Stimulated activated naive CD8-positive, alpha-beta T cell treated with anti-CD3 and anti-CD28 coated beads, Interleukin-15, Interleukin-2, amounts not matched to agents 100 U/mL and 50 U/mL, for 24 hours (primary cell): ENCODE data around the gene GDE1.

ENCODE experiments used
- ATAC-seq: fragments of 150-1000 bp; cut with Tn5 transposase; one replicate; pipeline ENCODE4 v1.10.0; 2021
- DNase-seq: peaks from one replicate; pipeline ENCODE4 v3.0.0; 2021

The GDE1 gene

GRCh38 chr16:19523559-19524355, 1.9 kb upstream of the GDE1 start, which contains the start of gene CCP110:
Gene CCP110 (plus strand): TSS chr16:19523942. CDS start chr16:19527882, 3,940 bp downstream.
- ATAC-seq = peak; percentile 90
- DNase-seq = peak; percentile 94

GRCh38 chr16:19523184-19523558, 1.3 kb upstream of the GDE1 start:
- no peak for ATAC-seq
- DNase-seq = no peak

GRCh38 chr16:19522760-19523159, 862 bp upstream of the GDE1 start:
- DNase-seq (no peak), ATAC-seq (no peak)

GRCh38 chr16:19522397-19522732, 467 bp upstream of the GDE1 start:
- no peak for ATAC-seq
- no peak for DNase-seq

- ATAC-seq (no peak), DNase-seq (peak; percentile 15)
Observed at GRCh38 chr16:19520861-19521331, 1.0 kb downstream of the GDE1 start.

GRCh38 chr16:19518388-19518787, 3.5 kb downstream of the GDE1 start:
- DNase-seq (no peak), ATAC-seq (no peak)

GRCh38 chr16:19517424-19518089, 4.3 kb downstream of the GDE1 start:
- DNase-seq (no peak), ATAC-seq (no peak)

GRCh38 chr16:19515757-19516156, 6.1 kb downstream of the GDE1 start:
- ATAC-seq (no peak), DNase-seq (no peak)

- no peak for DNase-seq
- no peak for ATAC-seq
Observed at GRCh38 chr16:19513377-19514053, 8.4 kb downstream of the GDE1 start.

GRCh38 chr16:19512297-19512696, 9.6 kb downstream of the GDE1 start:
- ATAC-seq (no peak), DNase-seq (no peak)

GRCh38 chr16:19507867-19508266, 14.0 kb downstream of the GDE1 start:
- DNase-seq (no peak), ATAC-seq (no peak)

GRCh38 chr16:19506965-19507364, 14.9 kb downstream of the GDE1 start:
- DNase-seq = no peak
- ATAC-seq = no peak

GRCh38 chr16:19505600-19506303, 16.1 kb downstream of the GDE1 start:
- DNase-seq (no peak), ATAC-seq (no peak)

GRCh38 chr16:19503461-19504075, 18.3 kb downstream of the GDE1 start:
- no peak for ATAC-seq
- no peak for DNase-seq

- DNase-seq (peak; percentile 76), ATAC-seq (peak; percentile 43)
Observed at GRCh38 chr16:19502395-19503131, 19.3 kb downstream of the GDE1 start.

- ATAC-seq (no peak), DNase-seq (no peak)
Observed at GRCh38 chr16:19499481-19499880, 22.4 kb downstream of the GDE1 start.

- ATAC-seq = no peak
- DNase-seq = no peak
Observed at GRCh38 chr16:19499006-19499405, 22.9 kb downstream of the GDE1 start.

GRCh38 chr16:19497176-19497575, 24.7 kb downstream of the GDE1 start:
- no peak for DNase-seq

GRCh38 chr16:19490619-19491018, 31.3 kb downstream of the GDE1 start:
- DNase-seq = no peak

More at GRCh38 chr16:19497176-19497575, 24.7 kb downstream of the GDE1 start:
- ATAC-seq = no peak

GRCh38 chr16:19488213-19488640, 33.7 kb downstream of the GDE1 start:
- ATAC-seq (no peak), DNase-seq (no peak)

More at GRCh38 chr16:19490619-19491018, 31.3 kb downstream of the GDE1 start:
- no peak for ATAC-seq

GRCh38 chr16:19486750-19487325, 35.1 kb downstream of the GDE1 start:
- ATAC-seq = no peak
- no peak for DNase-seq
